ENCODE data around the gene TIGD1.

Gene TIGD1

DNA sequence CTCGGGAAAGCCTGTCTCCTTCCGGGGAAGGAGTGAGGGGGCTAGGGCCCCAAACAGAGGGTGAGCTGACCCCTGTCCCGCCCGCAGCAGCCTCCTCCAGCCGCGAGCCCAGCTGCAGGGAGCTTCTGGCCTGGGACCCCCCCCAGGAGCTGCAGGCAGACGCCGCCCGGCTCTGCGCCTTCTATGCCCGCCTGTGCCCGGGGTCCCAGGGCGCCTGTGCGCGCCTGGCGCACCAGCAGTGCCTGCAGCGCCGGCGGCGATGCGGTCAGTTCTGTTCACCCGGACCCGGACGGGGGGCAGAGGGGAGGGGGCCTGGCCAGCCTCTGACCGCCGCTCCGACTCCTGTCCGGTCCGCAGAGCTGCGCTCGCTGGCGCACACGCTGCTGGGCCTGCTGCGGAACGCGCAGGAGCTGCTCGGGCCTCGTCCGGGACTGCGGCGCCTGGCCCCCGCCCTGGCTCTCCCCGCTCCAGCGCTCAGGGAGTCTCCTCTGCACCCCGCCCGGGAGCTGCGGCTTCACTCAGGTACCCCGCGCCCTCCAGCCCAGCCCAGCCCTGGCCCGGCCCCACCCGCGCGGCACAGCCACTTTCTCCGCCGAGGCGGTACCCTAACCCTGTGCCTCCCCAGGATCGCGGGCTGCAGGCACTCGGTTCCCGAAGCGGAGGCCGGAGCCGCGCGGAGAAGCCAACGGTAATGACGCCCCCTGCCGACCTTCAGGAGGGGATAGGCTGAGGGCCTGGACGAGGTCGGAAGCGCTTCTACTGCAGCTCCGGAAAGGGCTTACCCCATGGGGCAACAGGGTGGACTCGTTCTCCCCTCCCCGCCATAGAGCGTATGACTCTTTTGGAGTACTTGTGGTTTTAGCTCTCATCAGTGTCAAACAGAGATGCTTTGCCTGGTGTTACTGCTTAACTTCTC is 26.4 kb downstream of the TIGD1 start:
- peak; percentile 85 for DNase-seq (ENCODE audit: low spot score)

DNA sequence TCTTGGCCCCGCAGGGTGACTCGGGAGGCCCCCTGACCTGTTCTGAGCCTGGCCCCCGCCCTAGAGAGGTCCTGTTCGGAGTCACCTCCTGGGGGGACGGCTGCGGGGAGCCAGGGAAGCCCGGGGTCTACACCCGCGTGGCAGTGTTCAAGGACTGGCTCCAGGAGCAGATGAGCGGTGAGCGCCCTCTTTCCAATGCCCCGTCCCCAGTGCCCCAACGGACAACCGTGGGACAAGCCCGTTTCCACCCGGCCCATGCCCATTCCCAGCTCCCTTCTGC is 27.0 kb downstream of the TIGD1 start:
- DNase-seq (ENCODE audit: low spot score) = no peak

DNA sequence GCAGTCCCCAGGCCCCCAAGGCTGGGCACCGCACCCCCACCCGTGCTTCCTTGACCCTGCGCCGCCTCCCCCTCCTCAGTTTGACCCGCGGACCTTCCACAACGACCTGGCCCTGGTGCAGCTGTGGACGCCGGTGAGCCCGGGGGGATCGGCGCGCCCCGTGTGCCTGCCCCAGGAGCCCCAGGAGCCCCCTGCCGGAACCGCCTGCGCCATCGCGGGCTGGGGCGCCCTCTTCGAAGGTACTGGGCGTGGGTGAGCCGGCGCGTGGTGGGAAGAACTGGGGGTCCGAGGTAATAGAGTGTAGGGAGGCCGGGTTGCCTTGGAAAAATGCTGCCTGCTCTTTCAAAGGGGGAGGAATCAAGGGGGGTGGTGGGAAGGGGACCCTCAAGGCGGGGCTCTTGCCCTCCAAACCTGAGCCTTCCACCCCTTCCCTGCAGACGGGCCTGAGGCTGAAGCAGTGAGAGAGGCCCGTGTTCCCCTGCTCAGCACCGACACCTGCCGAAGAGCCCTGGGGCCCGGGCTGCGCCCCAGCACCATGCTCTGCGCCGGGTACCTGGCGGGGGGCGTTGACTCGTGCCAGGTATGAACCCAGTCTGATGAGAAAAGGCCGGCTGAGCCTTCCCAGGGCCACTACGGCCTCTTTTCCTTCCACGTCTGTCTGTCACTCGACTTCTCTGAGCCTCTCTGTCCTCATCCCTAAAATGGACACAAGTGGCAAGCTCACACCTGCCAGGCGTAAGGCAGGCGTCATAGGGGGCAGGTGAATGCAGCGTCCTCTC is 27.5 kb downstream of the TIGD1 start:
- DNase-seq (ENCODE audit: low spot score) = no peak

DNA sequence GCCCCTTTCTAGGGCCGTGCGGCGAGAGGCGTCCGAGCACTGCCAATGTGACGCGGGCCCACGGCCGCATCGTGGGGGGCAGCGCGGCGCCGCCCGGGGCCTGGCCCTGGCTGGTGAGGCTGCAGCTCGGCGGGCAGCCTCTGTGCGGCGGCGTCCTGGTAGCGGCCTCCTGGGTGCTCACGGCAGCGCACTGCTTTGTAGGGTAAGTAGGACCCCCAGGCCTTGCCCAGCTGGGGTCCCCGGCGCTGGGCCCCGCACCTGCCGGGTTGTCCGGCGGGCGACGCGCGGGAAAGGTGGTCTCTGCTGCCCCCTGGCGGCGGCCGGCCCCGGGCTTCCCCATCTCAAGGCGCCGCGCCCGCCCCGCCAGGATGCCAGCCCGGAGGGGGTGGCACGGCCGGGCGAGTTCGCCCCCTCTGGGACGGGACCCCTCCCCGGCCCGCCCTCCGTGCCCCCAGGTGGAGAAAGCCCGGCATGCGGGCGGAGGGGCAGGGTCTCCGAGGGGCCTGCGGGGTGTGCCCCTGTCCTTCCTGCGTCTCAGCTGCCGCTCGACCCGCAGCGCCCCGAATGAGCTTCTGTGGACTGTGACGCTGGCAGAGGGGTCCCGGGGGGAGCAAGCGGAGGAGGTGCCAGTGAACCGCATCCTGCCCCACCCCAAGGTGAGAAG is 28.3 kb downstream of the TIGD1 start:
- peak; percentile 95 for DNase-seq (ENCODE audit: low spot score)

DNA sequence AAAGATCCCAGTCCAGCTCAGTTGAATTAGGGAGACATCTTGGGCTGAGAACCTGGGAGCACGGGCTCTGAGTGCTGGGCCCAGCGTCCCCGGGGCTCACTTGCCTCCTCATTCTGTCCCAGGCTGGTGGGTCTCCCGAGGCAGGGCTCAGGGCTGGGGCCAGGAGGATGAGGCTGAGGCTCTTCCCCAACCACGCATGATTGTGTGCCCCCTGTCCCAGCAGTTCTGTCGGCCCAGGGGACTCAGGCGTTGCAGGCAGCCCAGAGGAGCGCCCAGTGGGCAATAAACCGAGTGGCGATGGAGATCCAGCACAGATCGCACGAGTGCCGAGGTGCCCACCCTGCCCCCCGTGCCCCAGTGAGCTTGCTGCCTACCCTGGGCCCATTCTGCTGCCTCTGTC is 29.3 kb downstream of the TIGD1 start:
- no peak for DNase-seq (ENCODE audit: low spot score)

DNA sequence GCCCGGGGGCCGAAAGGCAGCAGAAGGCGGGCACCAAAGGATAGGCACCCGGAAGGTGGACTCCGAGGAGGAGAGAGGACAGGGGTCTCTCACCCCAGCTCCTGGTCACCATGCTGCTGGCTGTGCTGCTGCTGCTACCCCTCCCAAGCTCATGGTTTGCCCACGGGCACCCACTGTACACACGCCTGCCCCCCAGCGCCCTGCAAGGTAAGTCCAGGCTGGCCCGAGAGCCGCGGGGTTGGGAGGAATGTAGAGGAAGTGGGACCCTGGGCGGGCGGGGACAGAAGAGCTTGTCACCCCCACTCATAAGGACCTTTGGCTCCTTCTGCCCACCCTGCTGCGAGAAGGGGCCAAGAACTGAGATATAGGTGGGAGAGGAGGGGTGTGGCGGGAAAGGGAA is 29.9 kb downstream of the TIGD1 start:
- no peak for DNase-seq (ENCODE audit: low spot score)

DNA sequence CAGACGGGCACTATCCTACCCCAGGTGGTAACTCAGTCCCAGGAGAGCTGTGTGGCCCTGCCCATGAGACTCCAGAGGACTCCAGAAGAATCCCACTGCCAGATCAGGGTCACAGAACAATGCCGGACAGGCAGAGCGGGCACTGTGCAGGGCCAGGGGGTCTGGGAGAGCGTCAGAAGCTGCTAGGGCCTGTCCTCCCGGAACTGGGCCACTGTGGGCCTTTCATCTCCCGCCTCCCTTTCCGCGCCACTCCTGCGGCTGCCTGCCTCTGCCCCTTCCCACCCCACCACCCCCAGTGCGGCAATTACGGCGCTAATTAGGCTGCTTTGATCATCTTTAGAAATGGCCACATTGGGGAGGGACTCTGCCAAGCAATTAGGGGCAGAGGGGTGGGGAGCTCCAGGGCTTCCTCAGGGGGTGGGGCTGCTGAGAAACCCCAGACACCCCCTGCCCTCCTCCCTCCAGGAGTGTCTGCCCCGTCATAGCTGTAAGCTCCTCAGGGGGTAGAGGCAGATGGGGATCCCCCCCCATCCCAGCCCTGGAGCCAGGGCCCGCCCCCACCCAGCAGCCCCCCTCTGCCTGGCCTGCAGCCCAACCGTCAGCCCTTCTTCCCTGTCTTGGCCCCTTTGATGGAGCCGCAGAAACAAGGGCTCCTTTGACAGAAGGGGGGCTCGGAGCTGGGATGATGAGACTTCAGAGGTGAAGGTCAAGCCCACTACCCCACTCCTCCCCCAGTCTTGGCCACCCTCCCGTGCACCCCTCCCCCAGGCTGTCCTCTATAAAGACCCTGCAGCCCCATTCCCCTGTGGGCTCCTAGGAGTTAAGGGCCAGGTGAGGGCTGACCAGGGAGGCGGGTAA is 30.5 kb downstream of the TIGD1 start, which contains the start of gene PRSS56:
PRSS56 (plus strand) TSS at position 808 of the 858 bp plus-strand sequence. CDS start 211 bp downstream, outside the sequence.
- DNase-seq (ENCODE audit: low spot score) = no peak

DNA sequence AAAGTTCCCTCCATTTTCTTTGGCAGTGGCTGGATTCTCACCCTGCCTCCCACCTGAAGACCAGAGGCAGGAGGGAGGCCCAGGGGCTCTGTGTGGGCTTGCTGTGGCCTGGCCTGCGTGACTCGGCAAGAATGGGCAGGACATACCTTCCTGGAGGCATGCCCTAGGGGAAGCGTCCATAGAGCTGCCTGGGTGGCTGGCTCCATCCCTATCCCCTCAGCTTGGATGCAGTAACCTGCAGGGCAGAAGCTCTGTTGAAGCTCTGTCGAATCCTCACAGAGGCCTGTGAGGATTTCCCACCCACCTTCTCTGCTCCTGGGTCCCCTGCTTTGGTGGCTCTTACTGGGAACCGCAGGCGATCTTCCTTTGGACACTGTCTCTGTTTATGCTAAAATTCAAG is 31.5 kb downstream of the TIGD1 start:
- DNase-seq (ENCODE audit: low spot score) = no peak

DNA sequence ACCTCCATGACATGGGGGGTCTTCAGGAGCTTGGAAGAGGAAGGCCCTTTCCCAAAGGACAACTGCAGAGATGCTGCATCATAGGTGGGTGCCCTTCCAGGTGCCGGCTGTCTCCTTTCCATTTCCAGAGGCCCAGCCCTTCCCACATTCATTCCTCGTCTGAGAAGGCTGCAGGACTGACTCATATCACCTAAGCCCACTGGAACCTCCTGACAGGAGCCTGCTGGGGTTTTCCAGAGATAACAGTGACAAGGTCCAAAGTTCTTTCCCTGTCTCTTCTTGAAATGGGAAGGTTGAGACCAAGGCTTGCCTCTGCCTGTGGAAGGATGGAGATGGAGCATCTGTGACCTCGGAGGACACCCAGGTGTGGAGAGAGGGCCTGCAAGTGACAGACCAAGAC is 33.8 kb downstream of the TIGD1 start:
- DNase-seq (ENCODE audit: low spot score) = no peak

DNA sequence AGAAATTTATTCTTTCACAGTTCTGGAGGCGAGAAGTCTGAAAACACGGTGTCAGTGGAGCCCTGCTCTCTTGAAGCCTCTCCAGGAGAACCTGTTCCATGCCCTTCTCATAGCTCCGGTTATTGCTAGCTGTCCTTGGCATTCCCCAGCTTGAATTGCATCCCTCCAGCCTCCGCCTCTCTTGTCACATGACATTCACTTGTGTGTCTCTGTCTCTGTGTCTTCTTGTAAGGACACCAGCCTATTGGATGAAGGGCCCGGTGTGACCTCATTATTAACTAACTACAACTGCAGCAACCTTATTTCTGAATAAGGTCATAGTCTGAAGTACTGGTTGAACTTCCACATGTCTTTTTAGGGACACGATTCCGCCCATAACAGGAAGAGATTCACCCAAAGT is 34.7 kb downstream of the TIGD1 start:
- DNase-seq (ENCODE audit: low spot score) = no peak

DNA sequence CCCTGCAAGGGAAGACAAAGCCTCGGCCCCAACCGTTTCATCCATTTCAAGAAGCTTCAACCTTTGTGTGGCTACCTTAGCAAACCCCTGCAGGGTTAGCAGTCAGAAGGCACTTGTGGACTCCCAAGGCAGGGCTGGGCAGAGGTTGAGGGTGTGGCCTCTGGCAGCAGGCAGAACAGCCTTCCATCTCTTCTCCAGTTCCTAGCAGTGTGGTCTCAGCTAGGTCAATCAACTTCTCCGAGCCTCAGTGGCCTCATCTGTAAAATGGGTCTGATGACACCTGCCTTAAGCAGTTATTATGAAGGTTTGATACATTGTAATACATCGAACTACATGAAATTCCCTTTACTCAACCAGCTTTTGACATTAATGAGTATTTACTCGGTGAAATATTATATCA is 37.0 kb downstream of the TIGD1 start:
- no peak for DNase-seq (ENCODE audit: low spot score)

DNA sequence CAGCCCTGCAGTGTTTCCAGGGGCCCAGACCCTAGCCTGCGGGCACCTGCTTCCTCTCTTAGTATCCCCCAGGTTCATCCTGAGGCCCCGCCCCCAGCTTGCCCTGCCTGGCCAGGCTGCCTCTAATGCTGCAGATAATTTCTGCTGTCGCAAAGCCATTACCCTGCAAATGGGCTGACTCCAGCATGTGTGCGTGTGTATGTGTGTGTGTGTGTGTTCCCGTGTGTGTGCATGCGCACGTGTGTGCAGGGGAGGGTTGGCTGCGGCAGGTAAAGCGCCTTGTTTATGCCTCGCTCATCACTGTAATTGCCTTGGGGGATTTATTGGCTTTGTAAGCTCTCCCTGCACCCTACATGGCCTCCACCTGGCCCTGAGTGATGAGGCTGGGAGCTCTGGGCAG is 37.8 kb downstream of the TIGD1 start:
- DNase-seq (ENCODE audit: low spot score) = no peak

DNA sequence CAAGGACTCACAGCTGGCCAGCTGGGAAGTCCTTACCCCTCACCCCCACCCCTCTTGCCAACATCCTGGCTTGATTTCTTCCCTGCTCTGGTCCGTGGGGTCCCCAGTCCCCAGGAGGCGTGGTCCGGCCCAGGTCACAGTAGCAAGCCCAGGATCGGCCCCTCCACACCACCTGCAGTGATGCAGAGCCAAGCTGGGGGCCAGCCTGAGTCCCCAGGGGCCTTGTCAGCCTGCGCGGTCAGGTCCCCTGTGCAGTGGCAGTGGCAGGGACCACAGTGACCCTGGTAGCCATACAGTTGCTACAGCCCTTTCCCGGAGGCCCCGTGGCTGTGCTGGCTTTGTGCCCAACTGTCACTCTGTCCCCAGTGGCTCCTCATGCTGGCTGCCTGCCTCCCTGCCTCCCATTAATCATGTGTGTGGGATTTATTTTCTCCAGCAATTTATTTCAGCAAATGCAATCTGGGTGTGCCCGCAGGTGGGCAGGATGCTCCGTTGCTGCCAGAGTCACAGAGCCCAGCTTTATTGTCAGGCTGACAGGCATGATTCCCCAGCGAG is 38.9 kb downstream of the TIGD1 start:
- DNase-seq (ENCODE audit: low spot score) = no peak

DNA sequence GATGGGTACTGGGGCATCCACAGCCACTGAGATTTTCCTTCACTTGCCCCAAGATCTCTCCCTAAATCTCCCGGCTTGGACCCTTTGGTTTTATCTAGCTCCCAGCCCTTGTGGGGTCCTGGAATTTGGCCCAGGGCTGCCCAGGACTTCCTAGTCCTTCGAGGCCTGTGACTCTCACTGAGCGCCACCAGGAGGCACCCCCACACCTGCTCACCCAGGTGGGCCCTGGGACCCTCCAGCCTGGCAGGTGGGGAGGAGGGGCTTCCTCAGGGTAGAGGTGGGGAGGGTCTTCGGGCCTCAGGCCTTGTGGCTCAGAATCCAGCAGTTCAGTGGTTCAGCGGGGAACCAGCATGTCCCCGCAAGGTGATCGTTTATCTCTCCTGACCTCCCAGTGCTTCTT is 42.1 kb downstream of the TIGD1 start:
- no peak for DNase-seq (ENCODE audit: low spot score)

DNA sequence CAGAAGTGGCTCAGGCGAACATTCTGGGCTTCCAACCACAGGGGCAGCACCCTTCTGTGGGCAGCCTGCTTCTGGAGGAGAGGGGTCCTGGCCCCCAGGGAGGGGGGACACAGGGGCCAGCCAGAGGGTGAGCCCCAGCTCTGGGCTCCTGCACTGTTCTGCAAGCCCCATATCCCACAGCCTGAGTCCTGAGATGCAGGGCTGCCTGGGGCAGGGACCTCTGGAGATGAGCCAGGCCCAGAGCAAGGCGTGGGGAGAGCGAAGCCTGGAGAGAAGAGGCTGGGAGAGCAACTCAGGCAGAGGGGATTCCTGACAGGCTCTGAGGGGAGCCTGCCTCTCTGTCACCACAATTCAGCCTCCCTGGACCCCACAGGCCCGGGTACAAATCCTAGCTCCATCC is 43.6 kb downstream of the TIGD1 start:
- no peak for DNase-seq (ENCODE audit: low spot score)

DNA sequence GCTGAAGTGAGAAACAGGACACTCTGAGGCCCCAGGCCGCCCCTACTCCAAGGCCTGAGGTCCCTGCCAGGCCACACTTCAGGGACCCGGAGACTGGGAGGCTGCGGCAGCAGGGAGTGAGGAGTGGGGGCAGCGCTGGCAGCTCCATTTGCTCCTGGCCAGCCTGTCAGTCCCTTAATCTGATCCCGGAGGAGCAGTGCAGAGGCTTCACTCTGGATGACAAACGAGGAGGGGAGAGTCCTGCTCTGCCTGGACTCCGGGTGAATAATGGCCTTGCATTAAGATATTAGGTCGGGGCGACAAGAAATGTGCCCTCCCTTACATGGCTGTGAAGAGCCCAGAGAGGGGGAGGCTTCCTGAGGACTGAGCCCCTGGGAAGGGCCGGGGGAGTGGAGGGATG is 44.5 kb downstream of the TIGD1 start:
- DNase-seq (ENCODE audit: low spot score) = no peak

DNA sequence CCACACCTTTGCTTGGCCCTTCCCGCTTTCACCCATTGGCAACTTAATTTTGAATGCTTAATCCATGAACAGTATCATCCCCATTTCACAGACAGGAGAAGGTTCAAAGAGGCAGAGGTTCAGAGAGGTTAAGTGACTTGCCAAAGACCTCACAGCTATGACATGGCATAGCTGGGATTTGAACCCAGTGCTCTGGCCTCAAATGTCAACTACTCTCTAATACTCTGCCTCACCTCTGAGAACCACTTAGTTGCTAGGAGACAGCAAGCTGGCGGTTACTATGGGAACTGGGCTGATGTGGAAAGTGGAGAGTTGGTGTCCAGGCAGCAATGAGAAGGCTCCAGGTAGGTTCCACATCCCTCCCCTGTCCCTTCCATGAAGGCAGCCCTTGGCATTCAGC is 45.9 kb downstream of the TIGD1 start:
- no peak for DNase-seq (ENCODE audit: low spot score)

DNA sequence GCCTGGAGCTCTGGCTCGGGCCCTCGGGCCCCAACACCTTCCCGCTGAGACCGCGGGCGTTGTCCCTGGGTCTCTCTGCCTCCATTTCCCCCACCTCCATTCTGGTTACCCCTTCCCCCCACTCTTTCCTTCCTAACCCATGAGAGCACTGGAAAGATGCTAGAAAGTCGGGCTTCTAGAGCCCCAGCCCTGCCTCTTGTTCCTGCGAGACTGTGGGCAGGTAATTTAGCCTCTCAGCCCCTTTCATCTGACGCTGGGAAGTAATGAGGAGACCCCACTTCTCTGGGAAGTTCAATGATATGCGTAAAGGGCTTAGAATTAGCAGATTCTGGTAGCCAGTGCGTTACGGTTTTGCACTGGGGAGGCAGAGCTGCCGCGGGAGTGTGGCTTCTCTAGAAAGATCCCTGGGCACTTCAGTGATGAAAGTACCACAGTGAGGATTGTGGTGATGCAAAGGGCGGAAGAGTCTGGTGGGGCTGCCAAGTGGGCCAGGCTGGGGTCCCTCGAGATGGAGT is 46.5 kb downstream of the TIGD1 start:
- DNase-seq (ENCODE audit: low spot score) = no peak

DNA sequence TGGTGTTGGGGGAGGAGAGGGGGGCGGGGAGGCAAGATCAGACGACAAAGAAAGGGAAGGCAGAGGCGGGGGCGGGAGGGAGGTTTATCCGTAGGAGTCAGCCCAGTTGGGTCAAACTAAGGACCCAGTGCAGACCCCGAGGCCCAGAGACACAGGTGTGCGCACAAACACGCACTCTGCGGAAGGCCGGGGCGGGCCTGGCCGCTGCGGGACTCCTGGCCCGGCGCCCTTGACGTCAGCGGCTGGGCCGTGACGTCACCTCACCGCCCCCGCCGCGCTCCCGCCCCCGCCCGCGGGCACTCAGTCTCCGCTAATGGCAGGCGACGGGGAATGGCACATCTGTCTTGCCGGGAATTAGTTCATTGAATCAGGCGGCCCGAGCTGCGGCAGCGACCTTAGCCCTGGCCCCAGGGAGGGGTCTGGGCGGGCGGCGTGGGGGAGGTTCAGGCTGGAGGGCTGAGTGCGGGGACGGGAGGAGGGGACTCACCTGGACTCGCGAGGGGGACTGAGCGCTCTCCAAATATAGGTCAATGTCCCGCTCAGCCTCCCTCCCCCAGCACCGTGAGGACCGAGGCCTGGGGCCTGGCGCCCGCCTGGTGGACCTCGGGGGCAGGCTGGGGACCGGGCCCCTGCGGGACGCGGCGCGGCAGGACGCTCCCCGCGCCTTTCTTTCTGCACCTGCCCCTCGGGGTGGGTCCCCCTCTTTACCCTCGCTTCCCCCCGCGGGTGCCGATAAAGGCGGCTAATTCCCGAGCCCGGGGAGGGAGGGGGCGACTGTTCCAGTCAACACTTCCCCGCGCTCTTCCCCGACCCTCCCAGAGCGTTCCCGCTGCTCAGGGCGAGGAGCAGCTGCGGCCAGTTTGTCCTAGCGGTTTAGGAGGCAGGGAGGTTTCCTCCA is 47.2 kb downstream of the TIGD1 start:
- peak; percentile 83 for DNase-seq (ENCODE audit: low spot score)

DNA sequence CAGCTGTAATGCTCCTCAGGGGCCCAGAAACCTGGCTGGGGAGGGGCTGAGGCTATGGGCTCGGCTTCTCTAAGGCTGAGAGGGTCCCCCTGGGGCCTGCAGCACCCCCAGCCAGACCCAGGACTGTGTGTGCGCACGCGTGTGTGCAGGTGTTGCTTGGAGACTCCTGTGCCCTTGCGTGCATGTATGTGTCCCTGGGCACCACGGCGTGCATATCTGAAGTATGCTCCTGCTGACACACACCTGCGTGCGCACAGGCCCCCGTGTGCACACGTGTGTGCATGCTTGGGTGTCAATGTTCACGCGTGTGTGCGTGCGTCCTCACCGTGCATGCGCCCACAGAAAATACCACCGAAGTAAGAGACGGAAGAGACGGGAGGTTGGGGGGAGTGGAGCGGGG is 47.8 kb downstream of the TIGD1 start:
- DNase-seq (ENCODE audit: low spot score) = no peak
